GM21529 (cell line): ENCODE measurements around the gene C2orf76.
A peak's percentile ranks its signal among the peaks of the same experiment; 100 is the strongest.

ENCODE experiments used
- ATAC-seq: cut with Tn5 transposase; IDR thresholded peaks from one replicate; pipeline ENCODE4 v1.9.1; 2021; ENCODE audit not compliant: unreplicated experiment

The C2orf76 gene

GRCh38 chr2:119338826-119339561 is 27.6 kb downstream of the C2orf76 start:
- ATAC-seq, result peak; percentile 99

GRCh38 chr2:119338272-119338671 is 28.4 kb downstream of the C2orf76 start:
- no peak for ATAC-seq

- no peak for ATAC-seq
These were observed 28.9 kb downstream of the C2orf76 start for GRCh38 chr2:119337749-119338148.

- ATAC-seq, result no peak
These were observed 32.8 kb downstream of the C2orf76 start for GRCh38 chr2:119333833-119334232.

GRCh38 chr2:119333360-119333759 is 33.3 kb downstream of the C2orf76 start:
- no peak for ATAC-seq

GRCh38 chr2:119332953-119333352 is 33.7 kb downstream of the C2orf76 start:
- no peak for ATAC-seq

GRCh38 chr2:119327431-119327830 is 39.2 kb downstream of the C2orf76 start:
- no peak for ATAC-seq

GRCh38 chr2:119326938-119327337 is 39.7 kb downstream of the C2orf76 start:
- no peak for ATAC-seq

GRCh38 chr2:119324685-119325270 is 41.9 kb downstream of the C2orf76 start:
- ATAC-seq, result no peak

- ATAC-seq, result no peak
These were observed 43.2 kb downstream of the C2orf76 start for GRCh38 chr2:119323459-119323858.

GRCh38 chr2:119319593-119319992 is 47.0 kb downstream of the C2orf76 start:
- ATAC-seq, result no peak

- ATAC-seq, result no peak
These were observed 49.1 kb downstream of the C2orf76 start for GRCh38 chr2:119317554-119317953.

GRCh38 chr2:119316066-119316465 is 50.6 kb downstream of the C2orf76 start:
- ATAC-seq, result no peak

- ATAC-seq, result no peak
These were observed 51.3 kb downstream of the C2orf76 start for GRCh38 chr2:119315241-119315925.

GRCh38 chr2:119311831-119312230 is 54.8 kb downstream of the C2orf76 start:
- no peak for ATAC-seq

GRCh38 chr2:119311371-119311770 is 55.3 kb downstream of the C2orf76 start:
- no peak for ATAC-seq

GRCh38 chr2:119308793-119309330 is 57.8 kb downstream of the C2orf76 start:
- no peak for ATAC-seq

- ATAC-seq, result no peak
These were observed 59.1 kb downstream of the C2orf76 start for GRCh38 chr2:119307419-119308140.

GRCh38 chr2:119306196-119306590 is 60.4 kb downstream of the C2orf76 start:
- no peak for ATAC-seq

GRCh38 chr2:119305497-119306195 is 61.0 kb downstream of the C2orf76 start:
- no peak for ATAC-seq

- ATAC-seq, result no peak
These were observed 61.8 kb downstream of the C2orf76 start for GRCh38 chr2:119304847-119305246.
